DND-41 (cell line): Measurements from ENCODE around the gene MXD3.

Experiments
- EZH2 ChIP-seq: IDR thresholded peaks from 3 replicates; pipeline ENCODE4 v1.6.1; 2012; ENCODE audit warnings: borderline replicate concordance, low read depth, mild to moderate bottlenecking, moderate library complexity, low read length, inconsistent platforms; ENCODE audit not compliant: severe bottlenecking
- TF ChIP-seq, protein P1 (sequence below): IDR thresholded peaks from 2 replicates; pipeline ENCODE4 v1.5.1; 2012; ENCODE audit warnings: borderline replicate concordance, low read length, moderate library complexity, mild to moderate bottlenecking; ENCODE audit not compliant: poor library complexity, severe bottlenecking; ENCODE audit errors: extremely low read depth

DNA sequence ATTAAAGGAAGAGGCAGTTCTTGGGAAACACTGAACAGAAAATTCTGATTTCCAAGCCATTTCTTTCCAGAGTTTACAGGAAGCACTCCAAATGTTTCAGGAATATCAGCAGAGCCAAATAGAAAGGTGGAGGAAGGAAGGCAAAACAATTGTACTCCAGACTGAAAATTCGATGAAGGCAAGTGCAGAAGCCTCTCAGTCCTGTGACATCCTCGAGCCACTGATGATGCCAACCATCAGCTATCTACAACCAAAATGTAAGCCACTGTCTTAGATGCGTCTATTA, 37.6 kb upstream of the MXD3 start:
- TF ChIP-seq, protein P1, sequence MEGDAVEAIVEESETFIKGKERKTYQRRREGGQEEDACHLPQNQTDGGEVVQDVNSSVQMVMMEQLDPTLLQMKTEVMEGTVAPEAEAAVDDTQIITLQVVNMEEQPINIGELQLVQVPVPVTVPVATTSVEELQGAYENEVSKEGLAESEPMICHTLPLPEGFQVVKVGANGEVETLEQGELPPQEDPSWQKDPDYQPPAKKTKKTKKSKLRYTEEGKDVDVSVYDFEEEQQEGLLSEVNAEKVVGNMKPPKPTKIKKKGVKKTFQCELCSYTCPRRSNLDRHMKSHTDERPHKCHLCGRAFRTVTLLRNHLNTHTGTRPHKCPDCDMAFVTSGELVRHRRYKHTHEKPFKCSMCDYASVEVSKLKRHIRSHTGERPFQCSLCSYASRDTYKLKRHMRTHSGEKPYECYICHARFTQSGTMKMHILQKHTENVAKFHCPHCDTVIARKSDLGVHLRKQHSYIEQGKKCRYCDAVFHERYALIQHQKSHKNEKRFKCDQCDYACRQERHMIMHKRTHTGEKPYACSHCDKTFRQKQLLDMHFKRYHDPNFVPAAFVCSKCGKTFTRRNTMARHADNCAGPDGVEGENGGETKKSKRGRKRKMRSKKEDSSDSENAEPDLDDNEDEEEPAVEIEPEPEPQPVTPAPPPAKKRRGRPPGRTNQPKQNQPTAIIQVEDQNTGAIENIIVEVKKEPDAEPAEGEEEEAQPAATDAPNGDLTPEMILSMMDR, result no peak
- TF ChIP-seq EZH2, result no peak
